Endothelial cell of umbilical vein (primary cell): ENCODE measurements around the gene NECTIN2. TPM values are rescaled to one million over a fixed set of nuclear protein-coding genes. Genes with fewer than 3 reads are reported as not detected.

Source experiments
- BruUV-seq: library from RNA; stranded (reverse); fragments of 400-500 nt; replicated peaks from 2 replicates; lab custom pipeline; 2021; lab: Mats Ljungman, UMichigan
- CTCF ChIA-PET: fragments of 300-600, 350-600 bp; sonication (Branson Sonifier 250); formaldehyde crosslinking; loops from one replicate; lab custom pipeline; 2021; ENCODE audit warnings: antibody characterized with exemption, inconsistent platforms; lab: Charles Lee
- POLR2A ChIA-PET: fragments of 300-600, 350-600 bp; sonication (Branson Sonifier 250); formaldehyde crosslinking; loops from one replicate; lab custom pipeline; 2021; ENCODE audit warnings: antibody characterized with exemption, inconsistent platforms; lab: Charles Lee
- DNase-seq: peaks from one replicate; pipeline ENCODE4 v3.0.0-alpha.2; 2011; ENCODE audit warnings: low read depth, low spot score
- FAIRE-seq: peaks from 2 replicates; lab custom pipeline; 2011; peaks lifted over from hg19 to GRCh38; lab: Jason Lieb, UNC
- H2AFZ ChIP-seq: 2 replicates; pipeline ENCODE4 v1.6.0; 2012; ENCODE audit warnings: low read depth, low read length, control low read depth, inconsistent platforms
- H3K27ac ChIP-seq: 2 replicates; pipeline ENCODE4 v1.5.1; 2011; ENCODE audit warnings: low read depth, mild to moderate bottlenecking, control low read depth, low read length, moderate library complexity; ENCODE audit not compliant: insufficient read depth
- H3K27me3 ChIP-seq, 2 experiments: 2 replicates each; pipeline versions ENCODE4 v1.6.0 to v1.6.1; 2011; ENCODE audit warnings: low read length in 2 of 2, mixed read lengths in 1 of 2; ENCODE audit not compliant: control insufficient read depth in 2 of 2, insufficient read depth in 2 of 2
- H3K36me3 ChIP-seq, 2 experiments: 2 replicates in 1 of 2; 3 replicates in 1 of 2; pipeline ENCODE4 v1.5.1; 2011; ENCODE audit warnings: low read length in 2 of 2, mild to moderate bottlenecking in 1 of 2, moderate library complexity in 1 of 2; ENCODE audit not compliant: control insufficient read depth in 2 of 2, insufficient read depth in 2 of 2; ENCODE audit errors: extremely low read depth in 1 of 2
- H3K4me1 ChIP-seq: 3 replicates; pipeline ENCODE4 v1.5.1; 2011; ENCODE audit warnings: mild to moderate bottlenecking, low read length; ENCODE audit not compliant: control insufficient read depth, insufficient read depth; ENCODE audit errors: extremely low read depth
- H3K4me2 ChIP-seq: 2 replicates; pipeline ENCODE4 v1.6.1; 2011; ENCODE audit warnings: low read length, control low read depth, mixed read lengths; ENCODE audit not compliant: insufficient read depth
- H3K4me3 ChIP-seq, 3 experiments: fragments of 200-600 bp in 1 of 3; sonication (generic), shearing (Covaris generic) in 1 of 3; replicated peaks in 1 of 3; 2 replicates each; pipeline ENCODE4 v1.5.1; 2011 to 2016; ENCODE audit warnings: control low read depth in 3 of 3, low read length in 3 of 3, mild to moderate bottlenecking in 2 of 3, inconsistent platforms in 1 of 3, low read depth in 1 of 3, moderate library complexity in 1 of 3; ENCODE audit not compliant: insufficient read depth in 1 of 3
- H3K79me2 ChIP-seq: 2 replicates; pipeline ENCODE4 v1.6.0; 2012; ENCODE audit warnings: low read length, inconsistent platforms; ENCODE audit not compliant: control insufficient read depth, insufficient read depth
- H3K9ac ChIP-seq: replicated peaks from 2 replicates; pipeline ENCODE3; 2011; ENCODE audit warnings: low read length, control low read depth; ENCODE audit not compliant: insufficient read depth; ENCODE audit errors: extremely low read depth
- H3K9me1 ChIP-seq: replicated peaks from 3 replicates; pipeline ENCODE4 v1.6.0; 2011; ENCODE audit warnings: mild to moderate bottlenecking, low read length; ENCODE audit not compliant: control insufficient read depth, insufficient read depth; ENCODE audit errors: extremely low read depth
- H3K9me3 ChIP-seq: replicated peaks from 2 replicates; pipeline ENCODE4 v1.5.1; 2012; ENCODE audit warnings: low read length, inconsistent platforms; ENCODE audit not compliant: control insufficient read depth, insufficient read depth
- H4K20me1 ChIP-seq: replicated peaks from 2 replicates; pipeline ENCODE3; 2011; ENCODE audit warnings: mild to moderate bottlenecking, low read length; ENCODE audit not compliant: control insufficient read depth, insufficient read depth; ENCODE audit errors: extremely low read depth
- CTCF ChIP-seq, 2 donors: IDR thresholded peaks; 1 replicate in 1 of 2; 2 replicates in 1 of 2; pipeline ENCODE4 v1.5.1; 2011; ENCODE audit warnings: low read length in 2 of 2, mild to moderate bottlenecking in 2 of 2, moderate library complexity in 2 of 2, control low read depth in 1 of 2, inconsistent platforms in 1 of 2, low read depth in 1 of 2; ENCODE audit not compliant: insufficient read depth in 1 of 2; ENCODE audit errors: extremely low read depth in 1 of 2
- EZH2 ChIP-seq: IDR thresholded peaks from 2 replicates; pipeline ENCODE4 v1.6.1; 2012; ENCODE audit warnings: borderline replicate concordance, low read depth, mild to moderate bottlenecking, moderate library complexity, low read length, inconsistent platforms; ENCODE audit not compliant: severe bottlenecking
- FOS ChIP-seq: IDR thresholded peaks from 2 replicates; pipeline ENCODE4 v1.6.1; 2011; ENCODE audit warnings: mild to moderate bottlenecking, low read length, moderate library complexity, borderline replicate concordance; ENCODE audit not compliant: insufficient read depth
- GATA2 ChIP-seq: IDR thresholded peaks from 2 replicates; pipeline ENCODE4 v1.7.0; 2011; ENCODE audit warnings: low read depth, mild to moderate bottlenecking, moderate library complexity, mixed read lengths, low read length; ENCODE audit not compliant: insufficient read length, insufficient read depth
- JUN ChIP-seq: IDR thresholded peaks from 2 replicates; pipeline ENCODE4 v1.6.1; 2011; ENCODE audit warnings: borderline replicate concordance, low read depth; ENCODE audit not compliant: insufficient read length, insufficient read depth
- MAX ChIP-seq: IDR thresholded peaks from 2 replicates; pipeline ENCODE4 v1.6.1; 2011; ENCODE audit not compliant: insufficient read depth, insufficient read length
- MYC ChIP-seq: IDR thresholded peaks from one replicate; pipeline ENCODE4 v1.6.1; 2011; ENCODE audit warnings: mild to moderate bottlenecking, low read depth, low read length
- POLR2A ChIP-seq: IDR thresholded peaks from 2 replicates; pipeline ENCODE4 v1.6.1; 2012; ENCODE audit warnings: low read depth, mild to moderate bottlenecking, control low read depth, low read length
- POLR2AphosphoS5 ChIP-seq: IDR thresholded peaks from 2 replicates; pipeline ENCODE4 v1.6.1; 2012; ENCODE audit warnings: low read depth, mild to moderate bottlenecking, control low read depth, low read length, moderate library complexity; ENCODE audit not compliant: insufficient read depth
- dilution Hi-C: fragments of 300-500 bp; cut with MboI; formaldehyde crosslinking; loops from one replicate; pipeline ENCODE4 v1.15.0; 2019; ENCODE audit warnings: low sequenced_read_pairs; ENCODE audit not compliant: extremely low pct_ligation_motif_present
- intact Hi-C: fragments of 100-400 bp; cut with micrococcal nuclease; formaldehyde crosslinking; loops from one replicate; pipeline ENCODE4 v1.10.0; 2022
- polyA plus RNA-seq, 4 experiments: library from polyadenylated mRNA; depleted of rRNA in 3 of 4; stranded (reverse) in 3 of 4; unstranded in 1 of 4; fragments of >200 nt; gene quantifications; 2 replicates each; pipeline versions ENCODE4 v1.2.1 to v1.2.3, GENCODE V29; 2011 to 2012; ENCODE audit warnings: missing spikeins in 1 of 4
- total RNA-seq: library from RNA; stranded (reverse); gene quantifications from 2 replicates; pipeline ENCODE4 v1.2.3, GENCODE V29; 2021

The NECTIN2 gene
- total and polyA plus RNA-seq, 2 donors (not counting 3 experiments of a cell fraction or from before 2014, with no cell fraction given), result 211 to 238 TPM

GRCh38 chr19:44876930-44877535, 30.9 kb downstream of the NECTIN2 start:
- Histone ChIP-seq H3K9me1 (no peaks in the 10 kb centered on the region), H3K4me1 (peaks cover 14% of the 10 kb centered on the region), H3K9me3 (no peaks in the 10 kb centered on the region), H3K36me3 (peaks cover 15 to 54% of the 10 kb centered on the region in 2 experiments), H3K79me2 (peaks cover 4% of the 10 kb centered on the region), H3K4me3 (no peak overlapping the region), H4K20me1 (no peaks in the 10 kb centered on the region), H3K27me3 (no peaks in the 10 kb centered on the region), H3K4me2 (no peak overlapping the region), H2AFZ (no peak overlapping the region), H3K27ac (no peak overlapping the region), H3K9ac (no peak overlapping the region)
- POLR2A ChIA-PET, result interaction anchor here (1.7 kb wide), 1 partner anchor 14 kb away, joined by 3 read pairs; the partner anchor contains the start of gene TOMM40
- CTCF ChIA-PET, result no interaction called here
- no peak for DNase-seq
- dilution Hi-C loops (no loop called here), intact Hi-C loops (no loop called here)
- no peak for FAIRE-seq
- TF ChIP-seq MAX (no peak), POLR2AphosphoS5 (no peak), EZH2 (no peak), POLR2A (no peak), GATA2 (no peak), FOS (no peak), CTCF (IDR thresholded peaks at IDR 0.05; ENCODE audit: extremely low read depth in 1 of 2, insufficient read depth in 1 of 2, low read depth in 1 of 2, low read length in 2 of 2) (no peak), JUN (no peak), MYC (no peak)
- BruUV-seq, result no TSS peak
